Measurements from ENCODE around the gene ITCH.

DNA sequence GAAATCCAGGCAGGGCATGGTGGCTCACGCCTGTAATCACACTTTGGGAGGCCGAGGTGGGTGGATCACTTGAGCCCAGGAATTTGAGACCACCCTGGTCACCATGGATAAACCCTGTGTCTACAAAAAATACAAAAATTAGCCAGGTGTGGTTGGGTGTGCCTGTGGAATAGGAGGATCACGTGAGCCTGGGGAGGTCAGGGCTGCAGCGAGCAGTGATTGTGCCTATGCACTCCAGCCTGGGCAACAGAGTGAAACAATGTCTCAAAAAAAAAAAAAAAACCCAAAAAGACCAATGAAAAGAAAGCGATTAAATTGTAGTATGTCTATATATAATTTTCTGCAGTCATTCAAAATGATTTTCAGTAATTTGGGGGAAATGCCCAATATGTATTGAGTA is 70.3 kb downstream of the ITCH start:
- TF ChIP-seq CTCF (IDR thresholded peaks at IDR 0.05) (no peak), POLR2AphosphoS5 (IDR thresholded peaks at IDR 0.05) (no peak)

Measured in prostate gland (tissue), 2 donors.